ENCODE results near the gene WNT1.
A peak's percentile ranks its signal among the peaks of the same experiment; 100 is the strongest.

Gene WNT1

GRCh38 chr12:48961331-48961730 is 16.8 kb upstream of the WNT1 start:
- no peak for DNase-seq (ENCODE audit: low read depth)

DNA sequence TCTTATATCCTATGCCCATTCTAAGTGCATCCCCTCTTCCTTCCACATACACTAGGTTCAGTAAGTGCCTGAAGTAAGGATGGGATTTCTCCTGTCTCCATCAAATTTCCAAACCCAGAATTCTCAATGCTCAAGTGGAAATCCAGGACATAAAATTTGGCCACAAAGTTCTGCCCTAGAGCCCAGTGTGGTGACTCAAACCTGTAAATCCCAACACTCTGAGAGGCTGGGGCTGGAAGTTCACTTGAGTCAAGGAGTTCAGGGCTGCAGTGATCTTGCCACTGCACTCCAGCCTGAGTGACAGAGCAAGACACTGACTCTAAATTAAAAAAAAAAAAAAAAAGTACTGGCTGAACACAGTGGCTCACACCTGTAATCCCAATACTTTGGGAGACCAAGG is 16.3 kb upstream of the WNT1 start:
- no peak for DNase-seq (ENCODE audit: low read depth)

- no peak for DNase-seq (ENCODE audit: low read depth)
These were observed 12.8 kb upstream of the WNT1 start for GRCh38 chr12:48965298-48965838.

GRCh38 chr12:48966177-48966895 is 11.8 kb upstream of the WNT1 start:
- no peak for DNase-seq (ENCODE audit: low read depth)

- DNase-seq (ENCODE audit: low read depth): no peak
These were observed 10.1 kb upstream of the WNT1 start for GRCh38 chr12:48967991-48968390.

DNA sequence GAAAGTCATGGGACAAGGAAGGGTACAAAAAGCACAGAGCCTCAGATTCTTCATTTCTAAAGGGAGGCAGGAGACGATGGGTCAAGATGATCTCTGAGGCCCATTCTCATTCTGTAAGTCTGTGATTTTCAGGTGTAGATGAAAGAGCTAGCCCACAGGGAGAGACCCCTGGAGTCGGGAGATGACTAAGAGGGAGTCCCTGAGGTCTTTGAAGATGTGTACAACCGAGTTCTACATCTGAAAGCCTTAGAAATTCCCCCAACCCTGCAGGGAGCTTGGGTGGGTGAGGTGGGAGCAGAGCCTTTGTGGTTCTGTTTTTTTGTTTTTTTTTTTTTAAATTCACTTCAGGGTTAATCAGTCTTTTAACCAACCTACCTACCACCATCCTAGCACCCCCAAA is 9.7 kb upstream of the WNT1 start:
- no peak for DNase-seq (ENCODE audit: low read depth)

- DNase-seq (ENCODE audit: low read depth): no peak
These were observed 8.9 kb upstream of the WNT1 start for GRCh38 chr12:48969160-48969771.

DNA sequence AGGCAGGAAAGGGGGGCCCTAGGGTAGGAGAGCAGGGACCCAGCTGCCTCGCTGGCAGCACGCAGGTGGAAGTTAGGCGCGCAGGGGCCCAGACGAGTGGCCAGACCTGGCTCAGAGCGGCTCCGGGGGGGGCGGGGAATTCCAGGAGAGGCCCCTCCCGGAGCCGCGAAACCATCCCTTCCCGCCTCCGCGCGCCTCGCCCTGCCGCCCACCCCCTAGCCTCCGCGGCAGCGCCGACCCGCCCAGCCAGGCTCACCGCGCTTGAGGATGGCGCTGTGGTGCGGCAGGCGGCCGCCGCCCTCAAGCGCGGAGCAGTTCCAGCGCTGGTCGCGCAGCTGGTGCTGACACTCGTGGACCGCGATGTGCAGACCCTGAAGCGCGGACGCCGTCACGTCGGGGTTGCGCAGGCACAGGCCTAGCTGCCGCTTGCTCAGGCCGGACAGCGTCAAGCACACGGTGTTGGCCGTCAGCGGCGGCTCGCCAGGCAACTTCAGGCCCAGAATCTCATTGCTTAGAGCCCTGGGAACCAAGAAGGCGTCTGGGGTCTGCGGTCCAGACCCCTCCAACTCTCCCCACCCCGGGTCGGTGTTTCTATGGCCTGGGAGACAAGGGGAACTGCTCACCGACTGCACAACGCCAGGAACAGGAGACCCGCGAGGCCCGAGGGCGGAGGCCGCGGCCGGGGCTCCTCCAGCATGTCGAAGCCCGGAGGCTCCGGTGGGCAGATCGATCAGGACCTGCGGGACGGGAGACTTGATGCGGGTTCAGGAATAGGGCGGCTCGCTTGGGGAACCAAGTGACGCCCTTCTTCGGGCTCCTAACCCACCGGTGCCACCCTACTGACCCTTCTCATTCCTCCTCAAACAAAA is 8.1 kb upstream of the WNT1 start:
- no peak for DNase-seq (ENCODE audit: low read depth)

DNA sequence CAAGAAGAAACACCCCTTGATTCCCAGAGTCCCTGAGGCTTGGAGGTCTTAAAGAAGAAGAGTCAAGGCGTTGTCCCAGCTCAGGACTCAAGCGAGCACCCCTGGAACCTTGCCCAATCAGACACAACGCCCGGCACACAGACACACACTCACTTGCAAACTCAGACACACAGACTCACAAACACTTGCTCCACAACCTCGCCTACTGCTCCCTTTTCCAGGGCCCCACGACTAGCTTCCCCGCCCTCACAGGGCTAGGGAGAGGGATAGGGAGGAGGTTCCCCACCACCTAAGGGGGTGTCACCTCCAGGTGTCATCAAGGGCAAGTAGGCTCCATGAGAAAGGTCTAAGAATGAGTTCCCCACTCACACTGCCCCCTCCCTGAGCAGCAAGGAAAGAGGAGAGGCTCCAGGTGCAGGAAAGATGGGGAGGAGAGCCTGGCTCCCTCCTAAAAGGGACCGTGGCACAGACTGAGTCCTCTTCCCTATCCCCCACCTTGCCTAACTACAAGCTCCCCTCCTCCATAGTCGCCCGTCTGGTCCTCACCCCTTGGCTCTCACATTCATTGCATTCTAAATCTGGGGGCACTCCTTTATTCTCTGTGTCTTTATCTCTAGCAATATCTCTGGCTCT is 7.3 kb upstream of the WNT1 start:
- no peak for DNase-seq (ENCODE audit: low read depth)

- DNase-seq (ENCODE audit: low read depth): no peak
These were observed 5.7 kb upstream of the WNT1 start for GRCh38 chr12:48972213-48972951.

DNA sequence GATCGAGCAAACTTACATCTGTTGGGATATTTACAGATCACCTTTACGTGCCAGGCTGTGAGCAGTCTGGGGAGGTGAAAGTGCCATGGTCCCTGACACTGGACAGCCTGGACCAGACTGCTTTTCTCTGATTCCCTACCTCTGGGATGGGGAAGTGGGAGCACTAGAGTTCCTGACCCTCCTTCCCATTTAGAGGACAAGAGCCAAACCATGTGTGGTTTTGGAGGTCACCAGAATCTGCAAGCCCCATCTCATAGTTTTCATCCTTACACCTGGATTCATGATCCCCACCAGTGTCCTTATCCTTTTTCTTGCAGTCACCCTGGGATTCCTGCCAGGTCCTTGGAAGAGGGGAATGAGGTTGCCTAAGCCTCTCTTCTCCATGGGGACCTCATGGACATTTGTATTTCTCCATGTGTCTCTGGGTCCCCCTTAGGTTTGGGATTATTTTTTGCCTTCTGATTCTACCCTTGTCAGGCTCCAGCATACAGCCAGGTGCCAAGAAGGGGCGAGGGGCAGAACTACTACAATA is 5.1 kb upstream of the WNT1 start:
- DNase-seq (ENCODE audit: low read depth): no peak

GRCh38 chr12:48973531-48973930 is 4.6 kb upstream of the WNT1 start:
- DNase-seq (ENCODE audit: low read depth): no peak

DNA sequence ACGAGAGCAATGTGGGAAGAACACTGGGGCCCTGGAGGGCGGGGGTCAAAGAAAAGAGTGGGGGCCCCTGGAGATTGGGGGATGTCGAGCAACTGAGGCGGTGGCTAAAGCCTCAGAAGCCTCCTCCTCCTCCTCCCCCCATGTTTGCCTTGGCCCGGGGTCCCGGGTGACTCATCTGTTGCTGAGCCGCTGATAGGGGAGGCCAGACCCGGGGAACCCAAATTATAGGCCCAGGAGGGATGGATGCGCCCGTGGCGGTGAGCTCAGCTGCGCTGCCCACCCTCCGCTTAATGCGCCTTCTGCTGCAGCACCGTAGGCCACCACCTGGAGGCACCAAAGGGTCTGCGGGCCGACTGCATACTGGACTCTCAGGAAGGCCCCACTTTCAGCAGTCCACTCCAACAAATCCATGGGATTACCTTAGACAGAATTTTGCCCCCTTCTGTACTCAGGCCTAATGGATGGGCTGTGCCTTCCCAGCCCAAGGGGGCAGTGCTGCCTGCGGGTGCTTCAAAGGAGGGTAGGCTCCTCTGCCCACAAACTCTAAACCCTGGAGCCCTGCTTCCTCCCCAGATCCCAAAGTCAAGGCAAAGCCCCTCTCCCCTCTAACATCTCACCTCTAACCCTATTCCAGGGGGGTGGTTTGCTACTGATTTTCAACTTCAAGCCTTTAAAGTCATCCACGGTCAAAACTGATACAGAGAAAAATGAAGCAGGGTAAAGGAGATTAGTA is 4.0 kb upstream of the WNT1 start:
- DNase-seq (ENCODE audit: low read depth): no peak

GRCh38 chr12:48977290-48978281 is 536 bp upstream of the WNT1 start:
- DNase-seq (ENCODE audit: low read depth): peak; percentile 70

- DNase-seq (ENCODE audit: low read depth): no peak
These were observed 849 bp downstream of the WNT1 start for GRCh38 chr12:48978741-48979601.

GRCh38 chr12:48979602-48980388 is 1.7 kb downstream of the WNT1 start:
- no peak for DNase-seq (ENCODE audit: low read depth)

GRCh38 chr12:48980389-48980952 is 2.3 kb downstream of the WNT1 start:
- DNase-seq (ENCODE audit: low read depth): no peak
